GM19452 (cell line): ENCODE results near the gene RMND1.
"Not testable (repeated sequence)": the region's sequence is repeated elsewhere in the genome, so short reads cannot be mapped to it uniquely, and the experiment has no call there.

Experiments used
- ATAC-seq: cut with Tn5 transposase; IDR thresholded peaks from one replicate; pipeline ENCODE4 v1.9.1; 2021; ENCODE audit not compliant: unreplicated experiment

Gene RMND1

GRCh38 chr6:151451950-151452749, at the start of gene RMND1:
RMND1 (minus strand) TSS chr6:151452126; CDS start chr6:151445811, 6,315 bp downstream.
- peak; percentile 98 for ATAC-seq

GRCh38 chr6:151499551-151499950, 47.6 kb upstream of the RMND1 start:
- no peak for ATAC-seq

GRCh38 chr6:151498327-151498726, 46.4 kb upstream of the RMND1 start:
- ATAC-seq = peak; percentile 73

GRCh38 chr6:151497905-151498304, 46.0 kb upstream of the RMND1 start:
- peak; percentile 31 for ATAC-seq

GRCh38 chr6:151495380-151495779, 43.5 kb upstream of the RMND1 start:
- no peak for ATAC-seq

GRCh38 chr6:151494936-151495320, 43.0 kb upstream of the RMND1 start:
- ATAC-seq = no peak

GRCh38 chr6:151494235-151494935, 42.5 kb upstream of the RMND1 start:
- no peak for ATAC-seq

GRCh38 chr6:151493804-151494234, 41.9 kb upstream of the RMND1 start, which contains the start of gene CCDC170:
CCDC170 (plus strand) TSS chr6:151494017; CDS start chr6:151494129, 112 bp downstream.
- ATAC-seq = no peak

GRCh38 chr6:151493161-151493803, 41.4 kb upstream of the RMND1 start:
- ATAC-seq = no peak

GRCh38 chr6:151490996-151491395, 39.1 kb upstream of the RMND1 start:
- ATAC-seq = no peak

GRCh38 chr6:151488226-151488625, 36.3 kb upstream of the RMND1 start:
- no peak for ATAC-seq

- ATAC-seq = no peak
Observed at GRCh38 chr6:151483994-151484393, 32.1 kb upstream of the RMND1 start.

GRCh38 chr6:151482290-151482689, 30.4 kb upstream of the RMND1 start:
- ATAC-seq = no peak

- no peak for ATAC-seq
Observed at GRCh38 chr6:151481786-151482185, 29.9 kb upstream of the RMND1 start.

- no peak for ATAC-seq
Observed at GRCh38 chr6:151478670-151479069, 26.7 kb upstream of the RMND1 start.

- no peak for ATAC-seq
Observed at GRCh38 chr6:151477726-151478125, 25.8 kb upstream of the RMND1 start.

- peak; percentile 77 for ATAC-seq
Observed at GRCh38 chr6:151475653-151476523, 24.0 kb upstream of the RMND1 start.

- ATAC-seq = no peak
Observed at GRCh38 chr6:151464702-151465101, 12.8 kb upstream of the RMND1 start.

- ATAC-seq = no peak
Observed at GRCh38 chr6:151461673-151462072, 9.7 kb upstream of the RMND1 start.

- ATAC-seq = not testable (repeated sequence)
Observed at GRCh38 chr6:151455751-151456398, 3.9 kb upstream of the RMND1 start.
